ENCODE results near the gene FRMD4A. TPM values are rescaled to one million over a fixed set of nuclear protein-coding genes. Genes with fewer than 3 reads are reported as not detected.

Gene FRMD4A
- total and polyA plus RNA-seq, 2 of the 4 experiments (the other 2 are of a cell fraction) = 30.3 to 68.8 TPM

DNA sequence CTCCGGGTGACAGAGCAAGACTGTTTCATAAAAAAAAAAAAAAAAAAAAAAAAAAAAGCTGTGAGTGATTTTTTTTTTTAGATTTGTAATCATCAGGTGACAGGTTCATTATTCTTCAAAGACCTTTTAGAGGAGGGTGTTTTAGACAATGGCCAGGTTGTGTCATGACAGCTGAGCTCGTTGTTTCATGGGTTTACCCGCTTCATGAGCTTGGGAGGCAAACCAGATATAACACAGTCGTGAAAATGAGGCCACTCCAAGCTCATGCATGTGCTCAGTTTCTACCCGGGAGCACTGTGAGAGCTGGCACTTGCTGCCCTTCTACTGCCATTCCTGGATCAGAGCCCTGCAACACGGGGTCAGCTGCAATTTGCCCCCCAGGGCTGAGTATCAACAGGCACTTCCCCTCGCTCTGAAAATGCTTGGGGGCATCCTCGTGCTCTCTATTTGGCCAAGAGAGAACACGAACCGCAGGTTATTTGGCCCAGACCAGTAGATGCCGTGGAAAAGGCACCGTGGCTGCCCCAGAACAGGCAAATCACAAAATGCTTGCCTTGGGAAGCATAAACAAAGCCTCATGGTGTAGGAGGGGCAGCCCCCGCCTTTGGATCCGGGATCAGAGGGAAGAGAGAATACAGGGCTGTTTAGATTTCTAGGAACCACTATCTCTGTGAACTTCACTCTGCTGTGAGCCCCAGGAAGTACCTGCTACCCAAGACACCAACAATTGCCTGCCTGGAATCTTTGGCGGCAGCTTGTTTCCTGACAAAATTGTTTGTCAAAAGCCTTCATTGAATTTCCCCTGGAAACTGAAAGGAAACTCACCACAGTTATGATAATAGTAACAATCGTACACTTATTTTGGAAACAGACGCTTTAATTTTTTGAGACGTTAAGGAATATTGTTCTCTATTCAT is 371.0 kb downstream of the FRMD4A start:
- in situ Hi-C loops (cut with MboI; ENCODE audit: low sequenced_read_pairs) = no loop called here
- peak overlapping the region; percentile 91 for H2BK5ac ChIP-seq (ENCODE audit: low read depth, low read length, poor library complexity, severe bottlenecking)
- no peak for ATAC-seq (ENCODE audit: low read depth)
- TF ChIP-seq CHD1 (IDR thresholded peaks at IDR 0.05; ENCODE audit: low read depth, low read length) (no peak), RCOR1 (IDR thresholded peaks at IDR 0.05; ENCODE audit: insufficient replicate concordance, low read length) (no peak), BHLHE40 (IDR thresholded peaks at IDR 0.05; ENCODE audit: low read depth, low read length) (no peak), MXI1 (IDR thresholded peaks at IDR 0.05; ENCODE audit: borderline replicate concordance, low read depth, low read length) (no peak), MAZ (IDR thresholded peaks at IDR 0.05; ENCODE audit: borderline replicate concordance, low read depth, low read length) (no peak), CEBPB (IDR thresholded peaks at IDR 0.05; ENCODE audit: low read depth, low read length) (no peak), MAFK (IDR thresholded peaks at IDR 0.05; ENCODE audit: low read depth, low read length) (no peak), RFX5 (IDR thresholded peaks at IDR 0.05; ENCODE audit: low read depth, low read length) (no peak), FOS (IDR thresholded peaks at IDR 0.05; ENCODE audit: low read depth, low read length) (no peak), SMC3 (IDR thresholded peaks at IDR 0.05; ENCODE audit: low read depth, low read length) (no peak)
- TF ChIP-seq, protein P1, sequence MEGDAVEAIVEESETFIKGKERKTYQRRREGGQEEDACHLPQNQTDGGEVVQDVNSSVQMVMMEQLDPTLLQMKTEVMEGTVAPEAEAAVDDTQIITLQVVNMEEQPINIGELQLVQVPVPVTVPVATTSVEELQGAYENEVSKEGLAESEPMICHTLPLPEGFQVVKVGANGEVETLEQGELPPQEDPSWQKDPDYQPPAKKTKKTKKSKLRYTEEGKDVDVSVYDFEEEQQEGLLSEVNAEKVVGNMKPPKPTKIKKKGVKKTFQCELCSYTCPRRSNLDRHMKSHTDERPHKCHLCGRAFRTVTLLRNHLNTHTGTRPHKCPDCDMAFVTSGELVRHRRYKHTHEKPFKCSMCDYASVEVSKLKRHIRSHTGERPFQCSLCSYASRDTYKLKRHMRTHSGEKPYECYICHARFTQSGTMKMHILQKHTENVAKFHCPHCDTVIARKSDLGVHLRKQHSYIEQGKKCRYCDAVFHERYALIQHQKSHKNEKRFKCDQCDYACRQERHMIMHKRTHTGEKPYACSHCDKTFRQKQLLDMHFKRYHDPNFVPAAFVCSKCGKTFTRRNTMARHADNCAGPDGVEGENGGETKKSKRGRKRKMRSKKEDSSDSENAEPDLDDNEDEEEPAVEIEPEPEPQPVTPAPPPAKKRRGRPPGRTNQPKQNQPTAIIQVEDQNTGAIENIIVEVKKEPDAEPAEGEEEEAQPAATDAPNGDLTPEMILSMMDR (conservative IDR thresholded peaks at IDR 0.05; ENCODE audit: low read depth, low read length) = no peak
- TF ChIP-seq, protein P2, sequence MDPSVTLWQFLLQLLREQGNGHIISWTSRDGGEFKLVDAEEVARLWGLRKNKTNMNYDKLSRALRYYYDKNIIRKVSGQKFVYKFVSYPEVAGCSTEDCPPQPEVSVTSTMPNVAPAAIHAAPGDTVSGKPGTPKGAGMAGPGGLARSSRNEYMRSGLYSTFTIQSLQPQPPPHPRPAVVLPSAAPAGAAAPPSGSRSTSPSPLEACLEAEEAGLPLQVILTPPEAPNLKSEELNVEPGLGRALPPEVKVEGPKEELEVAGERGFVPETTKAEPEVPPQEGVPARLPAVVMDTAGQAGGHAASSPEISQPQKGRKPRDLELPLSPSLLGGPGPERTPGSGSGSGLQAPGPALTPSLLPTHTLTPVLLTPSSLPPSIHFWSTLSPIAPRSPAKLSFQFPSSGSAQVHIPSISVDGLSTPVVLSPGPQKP (IDR thresholded peaks at IDR 0.05; ENCODE audit: borderline replicate concordance, low read depth, low read length) = no peak
- TF ChIP-seq, protein P3, sequence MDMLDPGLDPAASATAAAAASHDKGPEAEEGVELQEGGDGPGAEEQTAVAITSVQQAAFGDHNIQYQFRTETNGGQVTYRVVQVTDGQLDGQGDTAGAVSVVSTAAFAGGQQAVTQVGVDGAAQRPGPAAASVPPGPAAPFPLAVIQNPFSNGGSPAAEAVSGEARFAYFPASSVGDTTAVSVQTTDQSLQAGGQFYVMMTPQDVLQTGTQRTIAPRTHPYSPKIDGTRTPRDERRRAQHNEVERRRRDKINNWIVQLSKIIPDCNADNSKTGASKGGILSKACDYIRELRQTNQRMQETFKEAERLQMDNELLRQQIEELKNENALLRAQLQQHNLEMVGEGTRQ (IDR thresholded peaks at IDR 0.05; ENCODE audit: low read depth, low read length) = no peak

More for the DNA sequence above, 371.0 kb downstream of the FRMD4A start:
- no peak for DNase-seq
- Histone ChIP-seq H3K9me1 (ENCODE audit: insufficient read depth, low read length) (peaks cover 12% of the 10 kb centered on the region), H3K23ac (ENCODE audit: low read depth, low read length) (peak overlapping the region; percentile 80), H2AK5ac (ENCODE audit: low read depth, low read length) (peak overlapping the region; percentile 92), H3K4me1 (ENCODE audit: control insufficient read depth, insufficient read depth, low read length) (peaks cover 15% of the 10 kb centered on the region), H3K9ac (ENCODE audit: low read depth, low read length) (peak overlapping the region; percentile 32), H4K5ac (ENCODE audit: low read depth, low read length) (peak overlapping the region; percentile 3), H2AK9ac (replicated peaks; ENCODE audit: low read depth, low read length, poor library complexity) (peak overlapping the region; percentile 78), H3K9me3 (ENCODE audit: control insufficient read depth, insufficient read depth, low read length) (no peaks in the 10 kb centered on the region), H3K56ac (ENCODE audit: extremely low read depth, insufficient read depth, low read length) (no peak overlapping the region; the same call in 1 of the 2 replicates), H3K36me3 (ENCODE audit: control insufficient read depth, insufficient read depth, low read length) (no peaks in the 10 kb centered on the region), H2BK20ac (ENCODE audit: low read depth, low read length) (peak overlapping the region; percentile 69), H2AFZ (replicated peaks; ENCODE audit: low read length, poor library complexity) (peak overlapping the region; percentile 75), H3K18ac (ENCODE audit: low read depth, low read length) (peak overlapping the region; percentile 92), H3K79me1 (ENCODE audit: low read depth in 1 of 2, low read length in 2 of 2) (peaks cover 0 to 11% of the 10 kb centered on the region in 2 experiments; a peak in 1 of 4 replicates), H3K14ac (replicated peaks; ENCODE audit: low read depth, low read length) (peak overlapping the region; percentile 91; the same call in 1 of the 2 replicates), H4K91ac (ENCODE audit: insufficient read depth, low read depth, low read length) (peak overlapping the region; percentile 82), H4K8ac (ENCODE audit: low read depth in 2 of 2, low read length in 2 of 2) (peak overlapping the region; percentile 89 to 98), H3K4me2 (ENCODE audit: low read depth, low read length) (peak overlapping the region; percentile 16; the same call in 1 of the 2 replicates), H3K4ac (ENCODE audit: low read depth, low read length) (peak overlapping the region; percentile 91), H3K27ac (ENCODE audit: insufficient read depth, low read length) (peak overlapping the region; percentile 39), H3K27me3 (ENCODE audit: control insufficient read depth, insufficient read depth, low read length) (no peaks in the 10 kb centered on the region), H4K20me1 (ENCODE audit: insufficient read depth, low read length) (no peaks in the 10 kb centered on the region), H2BK15ac (ENCODE audit: low read depth, low read length) (peak overlapping the region; percentile 97; the same call in 2 of the 3 replicates), H2BK120ac (ENCODE audit: low read depth, low read length) (peak overlapping the region; percentile 95), H3K4me3 (ENCODE audit: insufficient read depth, low read depth, low read length) (no peak overlapping the region)
- ChIA-PET CTCF (interaction anchor here (0.6 kb wide), 1 partner anchor 115 kb away, joined by 3 read pairs; no protein-coding TSS in a partner anchor), POLR2A (ENCODE audit: unreplicated experiment) (no interaction called here)
- WGBS, 2 experiments (ENCODE audit: extremely low coverage in 2 of 2, insufficient read length in 1 of 2) = 51% methylated on average over 8 of the region's 18 CpGs; no CpG with 5 or more reads in 1 of the 2 experiments
- BruUV-seq (replicated peaks) = no TSS peak
- dilution Hi-C loops (cut with HindIII; ENCODE audit: low sequenced_read_pairs, unreplicated experiment) (no loop called here), intact Hi-C loops (cut with micrococcal nuclease) (no loop called here)

All from IMR-90 (cell line).